Natural killer cell (primary cell): ENCODE measurements around the gene PDGFC. TPM values are rescaled to one million over a fixed set of nuclear protein-coding genes. Genes with fewer than 3 reads are reported as not detected.

ENCODE experiments used
- ATAC-seq, 3 donors: fragments of 150-1000 bp in 2 of 3; fragments of 200-7000 bp in 1 of 3; cut with Tn5 transposase; 1 replicate in 1 of 3; 2 replicates in 2 of 3; pipeline ENCODE4 v1.10.0; 2021; ENCODE audit warnings: mild to moderate bottlenecking in 2 of 3, moderate library complexity in 2 of 3
- DNase-seq, 2 donors: peaks; one replicate each; pipeline versions ENCODE4 v3.0.0 to v3.0.0-alpha.2; 2013 to 2021; ENCODE audit warnings: mixed read lengths in 1 of 2
- H3K27ac ChIP-seq: one replicate; pipeline ENCODE4 v1.5.1; 2013; ENCODE audit warnings: mild to moderate bottlenecking, low read length
- H3K27me3 ChIP-seq: one replicate; pipeline ENCODE4 v1.6.1; 2013; ENCODE audit warnings: low read length; ENCODE audit not compliant: control insufficient read depth, insufficient read depth
- H3K36me3 ChIP-seq: one replicate; pipeline ENCODE4 v1.6.1; 2013; ENCODE audit warnings: low read length; ENCODE audit not compliant: control insufficient read depth, insufficient read depth
- H3K4me1 ChIP-seq: one replicate; pipeline ENCODE4 v1.6.1; 2013; ENCODE audit warnings: low read length; ENCODE audit not compliant: control insufficient read depth, insufficient read depth
- H3K4me3 ChIP-seq: one replicate; pipeline ENCODE4 v1.5.1; 2013; ENCODE audit warnings: low read length
- H3K9me3 ChIP-seq: one replicate; pipeline ENCODE4 v1.6.1; 2013; ENCODE audit warnings: low read length; ENCODE audit not compliant: control insufficient read depth, insufficient read depth
- H3K27ac Mint-ChIP-seq, 2 donors: one replicate each; pipeline ENCODE4 v1.8.0; 2022; ENCODE audit warnings: mild to moderate bottlenecking in 2 of 2, mixed read lengths in 2 of 2, moderate library complexity in 1 of 2
- H3K27me3 Mint-ChIP-seq, 2 donors: one replicate each; pipeline ENCODE4 v1.8.0; 2022; ENCODE audit warnings: low read depth in 2 of 2, mixed read lengths in 2 of 2
- H3K36me3 Mint-ChIP-seq: one replicate; pipeline ENCODE4 v1.8.0; 2022; ENCODE audit warnings: mixed read lengths
- H3K4me1 Mint-ChIP-seq, 2 donors: one replicate each; pipeline ENCODE4 v1.8.0; 2022; ENCODE audit warnings: mixed read lengths in 2 of 2
- H3K4me3 Mint-ChIP-seq: one replicate; pipeline ENCODE4 v1.8.0; 2022; ENCODE audit warnings: mild to moderate bottlenecking, moderate library complexity, mixed read lengths
- H3K9me3 Mint-ChIP-seq, 2 donors: one replicate each; pipeline ENCODE4 v1.8.0; 2022; ENCODE audit warnings: mixed read lengths in 2 of 2
- CTCF ChIP-seq: fragments of 200-600 bp; IDR thresholded peaks from one replicate; pipeline ENCODE4 v1.8.0; 2022; ENCODE audit warnings: antibody characterized with exemption
- WGBS: methylation state at CpG from one replicate; pipeline ENCODE4 v1.1.7; 2013; ENCODE audit warnings: missing lambda C conversion rate; ENCODE audit not compliant: insufficient coverage; 5-methylcytosine and 5-hydroxymethylcytosine counted together
- intact Hi-C: fragments of 100-400 bp; cut with micrococcal nuclease; formaldehyde crosslinking; loops from one replicate; pipeline ENCODE4 v1.14.2; 2022
- total RNA-seq, 4 donors: library from RNA; stranded (reverse); fragments of 120-200 nt in 1 of 4; gene quantifications; one replicate each; pipeline versions ENCODE4 v1.2.3 to v1.2.4, GENCODE V29; 2013 to 2022

Gene PDGFC
- total RNA-seq, 3 donors from 2014 or later (not counting 1 experiment from before 2014, with no cell fraction given) = 0.72 to 1.6 (median 0.90) TPM

GRCh38 chr4:156941940-156942548 lies 29.6 kb downstream of the PDGFC start:
- WGBS = 54% methylated on average over 7 of the region's 7 CpGs

GRCh38 chr4:156939801-156940200 lies 31.8 kb downstream of the PDGFC start:
- H3K4me3 ChIP-seq = no peak overlapping the region
- intact Hi-C loops = no loop called here
- no peak for DNase-seq
- H3K9me3 Mint-ChIP-seq = peaks cover 5 to 7% of the 10 kb centered on the region in 2 donors
- no peak overlapping the region for H3K27ac ChIP-seq
- no peaks in the 10 kb centered on the region for H3K36me3 ChIP-seq
- no peaks in the 10 kb centered on the region for H3K36me3 Mint-ChIP-seq
- no peaks in the 10 kb centered on the region for H3K4me1 Mint-ChIP-seq
- no peak for TF ChIP-seq CTCF
- H3K4me3 Mint-ChIP-seq = no peak overlapping the region
- WGBS = no CpG with 5 or more reads among the region's 2 CpGs
- no peaks in the 10 kb centered on the region for H3K27me3 Mint-ChIP-seq
- H3K27ac Mint-ChIP-seq = no peak overlapping the region
- H3K9me3 ChIP-seq = no peaks in the 10 kb centered on the region
- H3K4me1 ChIP-seq = no peaks in the 10 kb centered on the region
- ATAC-seq = no peak
- no peaks in the 10 kb centered on the region for H3K27me3 ChIP-seq

More at GRCh38 chr4:156941940-156942548, 29.6 kb downstream of the PDGFC start:
- Histone ChIP-seq H3K27ac (no peak overlapping the region), H3K4me1 (no peaks in the 10 kb centered on the region), H3K9me3 (no peaks in the 10 kb centered on the region), H3K27me3 (no peaks in the 10 kb centered on the region), H3K4me3 (no peak overlapping the region), H3K36me3 (no peaks in the 10 kb centered on the region)
- Mint-ChIP-seq H3K27me3 (no peaks in the 10 kb centered on the region), H3K36me3 (no peaks in the 10 kb centered on the region), H3K27ac (no peak overlapping the region), H3K9me3 (peaks cover 3 to 7% of the 10 kb centered on the region in 2 donors), H3K4me1 (no peaks in the 10 kb centered on the region), H3K4me3 (no peak overlapping the region)
- intact Hi-C loops = no loop called here
- TF ChIP-seq CTCF = no peak
- DNase-seq = no peak
- ATAC-seq = no peak

GRCh38 chr4:156939139-156939538 lies 32.5 kb downstream of the PDGFC start:
- Histone ChIP-seq H3K4me1 (no peaks in the 10 kb centered on the region), H3K4me3 (no peak overlapping the region), H3K36me3 (no peaks in the 10 kb centered on the region), H3K27me3 (no peaks in the 10 kb centered on the region), H3K27ac (no peak overlapping the region), H3K9me3 (no peaks in the 10 kb centered on the region)
- Mint-ChIP-seq H3K27me3 (no peaks in the 10 kb centered on the region), H3K4me3 (no peak overlapping the region), H3K9me3 (peaks cover 3 to 4% of the 10 kb centered on the region in 2 donors), H3K36me3 (no peaks in the 10 kb centered on the region), H3K4me1 (no peaks in the 10 kb centered on the region), H3K27ac (no peak overlapping the region)
- ATAC-seq = no peak
- DNase-seq = no peak
- TF ChIP-seq CTCF = no peak
- intact Hi-C loops = no loop called here
- WGBS = 80% methylated on average over 1 of the region's 3 CpGs

- no peak for ATAC-seq
- intact Hi-C loops = no loop called here
- Histone ChIP-seq H3K4me3 (no peak overlapping the region), H3K9me3 (no peaks in the 10 kb centered on the region), H3K27me3 (no peaks in the 10 kb centered on the region), H3K36me3 (no peaks in the 10 kb centered on the region), H3K27ac (no peak overlapping the region), H3K4me1 (no peaks in the 10 kb centered on the region)
- H3K9me3 Mint-ChIP-seq = peaks cover 0 to 7% of the 10 kb centered on the region in 2 donors
- no peak overlapping the region for H3K27ac Mint-ChIP-seq
- no peaks in the 10 kb centered on the region for H3K36me3 Mint-ChIP-seq
- no peaks in the 10 kb centered on the region for H3K27me3 Mint-ChIP-seq
- DNase-seq = no peak
- TF ChIP-seq CTCF = no peak
- no CpG with 5 or more reads among the region's 2 CpGs for WGBS
- no peaks in the 10 kb centered on the region for H3K4me1 Mint-ChIP-seq
- no peak overlapping the region for H3K4me3 Mint-ChIP-seq
Observed at GRCh38 chr4:156934259-156934635, 37.4 kb downstream of the PDGFC start.
